NCI-H146 treated with DMSO at 0.1 percent for 48 hours (cell line): ENCODE measurements around the gene SYTL2.
"Not testable (repeated sequence)": the region's sequence is repeated elsewhere in the genome, so short reads cannot be mapped to it uniquely, and the experiment has no call there.

Source experiments
- DNase-seq: peaks from one replicate; lab custom pipeline; 2025; ENCODE audit not compliant: unreplicated experiment; lab: John Stamatoyannopoulos, UW

SYTL2 gene

GRCh38 chr11:85798361-85798760, 12.6 kb downstream of the SYTL2 start:
- no peak for DNase-seq

GRCh38 chr11:85795712-85796487, 15.0 kb downstream of the SYTL2 start:
- DNase-seq, result no peak

- DNase-seq, result no peak
These were observed 19.4 kb downstream of the SYTL2 start for GRCh38 chr11:85791409-85791990.

- DNase-seq, result no peak
These were observed 22.9 kb downstream of the SYTL2 start for GRCh38 chr11:85787809-85788760.

GRCh38 chr11:85787168-85787567, 23.8 kb downstream of the SYTL2 start:
- DNase-seq, result no peak

GRCh38 chr11:85784480-85785265, 26.3 kb downstream of the SYTL2 start:
- DNase-seq, result no peak

- DNase-seq, result no peak
These were observed 27.2 kb downstream of the SYTL2 start for GRCh38 chr11:85783758-85784157.

- not testable (repeated sequence) for DNase-seq
These were observed 30.0 kb downstream of the SYTL2 start for GRCh38 chr11:85780780-85781517.

- DNase-seq, result no peak
These were observed 30.8 kb downstream of the SYTL2 start for GRCh38 chr11:85779956-85780640.

GRCh38 chr11:85777603-85777972, 33.4 kb downstream of the SYTL2 start:
- DNase-seq, result not testable (repeated sequence)

GRCh38 chr11:85776951-85777602, 33.9 kb downstream of the SYTL2 start:
- no peak for DNase-seq

GRCh38 chr11:85774256-85775101, 36.5 kb downstream of the SYTL2 start:
- DNase-seq, result no peak

- DNase-seq, result no peak
These were observed 38.2 kb downstream of the SYTL2 start for GRCh38 chr11:85772695-85773094.

- DNase-seq, result no peak
These were observed 39.4 kb downstream of the SYTL2 start for GRCh38 chr11:85771568-85771967.

GRCh38 chr11:85769771-85770170, 41.2 kb downstream of the SYTL2 start:
- DNase-seq, result no peak

GRCh38 chr11:85768473-85769146, 42.3 kb downstream of the SYTL2 start:
- DNase-seq, result no peak

GRCh38 chr11:85767246-85767945, 43.5 kb downstream of the SYTL2 start:
- no peak for DNase-seq
